K562 (cell line): ENCODE measurements around the gene TNFRSF19. TPM values are rescaled to one million over a fixed set of nuclear protein-coding genes. Genes with fewer than 3 reads are reported as not detected.

ENCODE experiments used
- ATAC-seq: fragments of 200-7000 bp; cut with Tn5 transposase; 3 replicates; pipeline ENCODE4 v1.9.1; 2020; ENCODE audit warnings: moderate library complexity
- BruUV-seq: library from RNA; stranded (reverse); fragments of 400-500 nt; replicated peaks from 2 replicates; lab custom pipeline; 2021; lab: Mats Ljungman, UMichigan
- CTCF ChIA-PET: fragments of 300-600 bp; formaldehyde crosslinking; extraction: SDS; loops from one replicate; lab custom pipeline; 2021; ENCODE audit warnings: low intra/inter-chr PET ratio; lab: Yijun Ruan, JAX
- POLR2A ChIA-PET: fragments of 300-600, 350-650 bp; sonication (Branson Sonifier 250); formaldehyde crosslinking; extraction: SDS; loops from one replicate; lab custom pipeline; 2021; ENCODE audit warnings: antibody characterized with exemption, inconsistent platforms; lab: Yijun Ruan, JAX
- DNase-seq, 4 experiments: peaks; one replicate each; pipeline versions ENCODE4 v3.0.0 to v3.0.0-alpha.2; 2011 to 2018; ENCODE audit warnings: low spot score in 3 of 4, mixed read lengths in 3 of 4; ENCODE audit errors: extremely low read depth in 1 of 4
- FAIRE-seq: peaks from 2 replicates; lab custom pipeline; 2011; peaks lifted over from hg19 to GRCh38; lab: Jason Lieb, UNC
- H2AFZ ChIP-seq: 2 replicates; pipeline ENCODE4 v1.6.0; 2011; ENCODE audit warnings: low read depth, low read length, control low read depth, inconsistent platforms
- H3K27ac ChIP-seq: fragments of 200-600 bp; 3 replicates; pipeline ENCODE4 v1.8.0; 2011; ENCODE audit warnings: low read depth, mild to moderate bottlenecking, control low read depth, inconsistent platforms, low read length, moderate library complexity, mixed read lengths; ENCODE audit errors: extremely low read depth
- H3K27me3 ChIP-seq, 2 experiments: fragments of 300-600 bp in 1 of 2; 2 replicates in 1 of 2; 3 replicates in 1 of 2; pipeline versions ENCODE4 v1.6.0 to v1.8.0; 2011; ENCODE audit warnings: inconsistent platforms in 2 of 2, low read length in 2 of 2, mild to moderate bottlenecking in 1 of 2, mixed read lengths in 1 of 2, moderate library complexity in 1 of 2; ENCODE audit not compliant: control insufficient read depth in 2 of 2, insufficient read depth in 2 of 2
- H3K36me3 ChIP-seq: fragments of 300-600 bp; 3 replicates; pipeline ENCODE4 v1.8.0; 2011; ENCODE audit warnings: mild to moderate bottlenecking, low read length, inconsistent platforms; ENCODE audit not compliant: control insufficient read depth, insufficient read depth
- H3K4me1 ChIP-seq, 2 experiments: fragments of 200-600 bp in 1 of 2; replicated peaks in 1 of 2; 2 replicates in 1 of 2; 3 replicates in 1 of 2; pipeline versions ENCODE4 v1.5.1 to v1.8.0; 2011; ENCODE audit warnings: inconsistent platforms in 2 of 2, low read length in 2 of 2, mild to moderate bottlenecking in 1 of 2, mixed read lengths in 1 of 2, moderate library complexity in 1 of 2; ENCODE audit not compliant: control insufficient read depth in 2 of 2, insufficient read depth in 2 of 2
- H3K4me2 ChIP-seq: 2 replicates; pipeline ENCODE4 v1.6.1; 2011; ENCODE audit warnings: low read length, control low read depth, inconsistent platforms, mixed read lengths; ENCODE audit not compliant: insufficient read depth
- H3K4me3 ChIP-seq: fragments of 200-600 bp; sonication (generic), shearing (Covaris generic); 2 replicates; pipeline ENCODE4 v1.5.1; 2016; ENCODE audit warnings: control low read depth, inconsistent platforms
- H3K79me2 ChIP-seq: fragments of 200-600 bp; 3 replicates; pipeline ENCODE4 v1.8.0; 2011; ENCODE audit warnings: low read length, inconsistent platforms; ENCODE audit not compliant: control insufficient read depth, insufficient read depth
- H3K9ac ChIP-seq, 2 experiments: 2 replicates each; pipeline versions ENCODE4 v1.6.0 to v1.6.1; 2011; ENCODE audit warnings: low read depth in 2 of 2, low read length in 2 of 2, control low read depth in 1 of 2, inconsistent platforms in 1 of 2, mild to moderate bottlenecking in 1 of 2, mixed read lengths in 1 of 2; ENCODE audit not compliant: insufficient read depth in 1 of 2
- H3K9me1 ChIP-seq: one replicate; pipeline ENCODE4 v1.6.0; 2011; ENCODE audit warnings: inconsistent platforms, mild to moderate bottlenecking, low read length, moderate library complexity; ENCODE audit not compliant: control insufficient read depth, insufficient read depth
- H3K9me3 ChIP-seq: replicated peaks from 2 replicates; pipeline ENCODE4 v1.5.1; 2011; ENCODE audit warnings: low read depth, low read length, inconsistent platforms; ENCODE audit not compliant: control insufficient read depth, insufficient read depth
- H4K20me1 ChIP-seq: replicated peaks from 2 replicates; pipeline ENCODE4 v1.6.1; 2011; ENCODE audit warnings: low read length, inconsistent platforms, mixed read lengths; ENCODE audit not compliant: control insufficient read depth, insufficient read depth
- AFF4 ChIP-seq: sonication (generic); formaldehyde crosslinking; IDR thresholded peaks from 2 replicates; pipeline ENCODE4 v1.8.0; 2023; ENCODE audit warnings: mild to moderate bottlenecking, missing genetic modification reagents
- NFRKB ChIP-seq: fragments of 450-650 bp; IDR thresholded peaks from 2 replicates; pipeline ENCODE4 v1.6.1; 2016; ENCODE audit warnings: low read depth
- PBX2 ChIP-seq, 2 experiments: IDR thresholded peaks in 1 of 2; conservative IDR thresholded peaks in 1 of 2; 2 replicates each; pipeline ENCODE4 v1.6.1; 2016; ENCODE audit warnings: low read depth in 2 of 2, mild to moderate bottlenecking in 1 of 2, missing compliant biosample characterization in 1 of 2, missing genetic modification characterization in 1 of 2, moderate library complexity in 1 of 2
- ZFX ChIP-seq: sonication (generic); formaldehyde crosslinking; IDR thresholded peaks from 2 replicates; pipeline ENCODE4 v1.8.0; 2022; ENCODE audit warnings: mild to moderate bottlenecking, missing genetic modification reagents, moderate library complexity
- ZNF174 ChIP-seq: fragments of 250-450 bp; sonication (Bioruptor Pico); IDR thresholded peaks from 2 replicates; pipeline ENCODE4 v1.4.0; 2020; ENCODE audit warnings: mild to moderate bottlenecking
- WGBS: fragments of 100-300 bp; shearing (Covaris generic); methylation state at CpG from one replicate; pipeline ENCODE4 v1.1.6; 2016; ENCODE audit warnings: low coverage, mixed read lengths; ENCODE audit not compliant: insufficient coverage; ENCODE audit errors: missing lambda C conversion rate; 5-methylcytosine and 5-hydroxymethylcytosine counted together
- in situ Hi-C: fragments of 300-500 bp; cut with MboI; formaldehyde crosslinking; loops from 4 replicates; pipeline ENCODE4 v1.15.0; 2018; ENCODE audit warnings: inconsistent platforms, mixed read lengths
- intact Hi-C: fragments of 100-400 bp; cut with micrococcal nuclease; formaldehyde crosslinking; loops from 2 replicates; pipeline ENCODE4 v1.14.2; 2022
- polyA plus RNA-seq, 8 experiments: library from polyadenylated mRNA; depleted of rRNA in 4 of 8; stranded (reverse) in 5 of 8; unstranded in 3 of 8; fragments of >200 nt; fragmentation: Nextera tagmentation in 2 of 8; fragmentation: Illumina TruSeq in 1 of 8; extraction: Ambion mirVana in 2 of 8; extraction: Trizol in 1 of 8; gene quantifications; 2 replicates each; pipeline versions ENCODE4 v1.2.1 to v1.2.3, GENCODE V29; 2011 to 2014; ENCODE audit warnings: inconsistent platforms in 1 of 8, missing spikeins in 1 of 8
- total RNA-seq, 7 experiments: library from RNA; depleted of rRNA in 6 of 7; stranded (reverse); fragments of >200 nt in 6 of 7; fragmentation: Illumina TruSeq in 2 of 7; extraction: Trizol in 2 of 7; gene quantifications; 2 replicates each; pipeline versions ENCODE4 v1.2.1 to v1.2.3, GENCODE V29; 2011 to 2021; ENCODE audit warnings: low replicate concordance in 1 of 7

TNFRSF19 gene
- total and polyA plus RNA-seq, 9 of the 15 experiments (the other 6 are each of a cell fraction or from before 2014, with no cell fraction given): 0.01 to 0.07 TPM; not detected in 7

DNA sequence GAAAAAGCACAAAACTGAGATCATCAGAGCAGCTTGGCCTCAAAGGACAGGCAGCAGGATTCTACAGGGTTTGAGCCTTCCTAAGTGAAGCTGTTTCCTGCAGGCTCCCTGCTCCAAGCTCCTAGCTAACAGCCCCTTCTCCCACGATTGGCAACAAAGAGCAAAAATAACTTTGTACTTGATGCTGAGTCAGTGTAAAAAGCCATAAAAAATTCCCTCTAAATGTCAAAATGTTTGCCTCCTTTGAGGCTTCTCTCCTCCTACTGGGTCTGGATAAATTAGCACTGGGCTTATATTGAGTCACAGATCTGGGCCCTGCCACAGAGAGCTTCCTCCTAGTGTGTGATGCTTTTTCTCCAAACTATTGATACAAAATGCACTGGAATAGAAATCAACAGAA, 153.3 kb downstream of the TNFRSF19 start (continued):
- TF ChIP-seq NFRKB (no peak), ZNF174 (CRISPR knock-in tag) (no peak), PBX2 (CRISPR knock-in tag; IDR thresholded peaks at IDR 0.05; ENCODE audit: low read depth) (no peak), PBX2 (tag; conservative IDR thresholded peaks at IDR 0.05; ENCODE audit: low read depth) (no peak)

DNA sequence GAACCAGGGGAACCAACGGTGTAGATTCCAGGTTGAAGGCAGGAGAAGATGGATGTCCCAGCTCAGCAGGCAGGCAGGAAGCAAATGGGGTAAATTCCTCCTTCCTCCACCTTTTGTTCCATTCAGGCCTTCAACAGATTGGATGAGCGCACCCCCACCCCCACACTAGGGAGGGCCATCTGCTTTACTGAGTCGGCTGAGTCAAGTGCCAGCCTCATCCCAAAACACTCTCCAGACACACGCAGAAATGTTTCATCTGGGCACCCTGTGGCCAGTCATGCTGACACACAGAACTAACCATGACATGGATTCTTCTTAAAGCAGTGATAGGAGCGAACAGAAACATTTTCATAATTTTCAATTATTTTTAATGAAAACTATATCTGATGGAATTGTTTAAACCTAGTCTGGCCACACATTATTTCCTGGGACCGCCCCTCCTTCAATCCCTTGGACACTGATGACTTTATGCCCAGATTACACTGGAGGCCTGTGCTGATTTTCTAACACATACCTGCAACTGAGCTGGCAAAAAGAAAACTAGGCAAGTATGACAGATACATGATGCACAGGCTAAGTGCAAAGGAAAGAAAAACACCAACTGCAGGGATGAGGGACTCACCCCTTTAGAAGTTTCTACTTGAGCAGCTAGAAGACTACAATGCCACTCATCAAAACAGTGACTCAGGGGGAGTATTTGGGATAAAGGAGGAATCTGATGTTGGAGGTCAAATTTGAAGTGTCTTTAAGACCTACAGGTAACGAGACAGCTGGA, 154.2 kb downstream of the TNFRSF19 start:
- TF ChIP-seq AFF4 (CRISPR knock-in tag): no peak
- TF ChIP-seq ZFX: no peak
- in situ Hi-C loops: no loop called here
- no peak for ATAC-seq
- H3K9me1 ChIP-seq: no peaks in the 10 kb centered on the region
- no peak overlapping the region for H3K4me2 ChIP-seq
- WGBS: 21% methylated on average over 7 of the region's 7 CpGs
- no peaks in the 10 kb centered on the region for H4K20me1 ChIP-seq
- no peaks in the 10 kb centered on the region for H3K79me2 ChIP-seq
- no peak overlapping the region for H3K9ac ChIP-seq
- DNase-seq: no peak
- no peaks in the 10 kb centered on the region; a peak in 1 of 5 replicates for H3K4me1 ChIP-seq
- FAIRE-seq: no peak
- no peaks in the 10 kb centered on the region for H3K36me3 ChIP-seq
- no peak overlapping the region for H3K4me3 ChIP-seq
- intact Hi-C loops: no loop called here
- H3K27ac ChIP-seq: no peak overlapping the region
- no peaks in the 10 kb centered on the region for H3K9me3 ChIP-seq
- no TSS peak for BruUV-seq
- no peak overlapping the region for H2AFZ ChIP-seq
- no peaks in the 10 kb centered on the region for H3K27me3 ChIP-seq
- ChIA-PET CTCF (no interaction called here), POLR2A (no interaction called here)
